Astrocyte (in vitro differentiated cells and primary cell): Measurements from ENCODE around the gene UBE2E2. TPM values are rescaled to one million over a fixed set of nuclear protein-coding genes. Genes with fewer than 3 reads are reported as not detected.
"Not testable (repeated sequence)": the region's sequence is repeated elsewhere in the genome, so short reads cannot be mapped to it uniquely, and the experiment has no call there.

Experiments used
- DNase-seq: peaks from one replicate; pipeline ENCODE4 v3.0.0-alpha.2; 2010; ENCODE audit warnings: low read depth
- FAIRE-seq: peaks from 2 replicates; lab custom pipeline; 2011; peaks lifted over from hg19 to GRCh38; lab: Jason Lieb, UNC
- H2AFZ ChIP-seq: 2 replicates; pipeline ENCODE4 v1.6.0; 2012; ENCODE audit warnings: low read depth, low read length, inconsistent platforms
- H3K27ac ChIP-seq: 2 replicates; pipeline ENCODE4 v1.5.1; 2011; ENCODE audit warnings: low read depth, low read length, inconsistent platforms
- H3K27me3 ChIP-seq: 2 replicates; pipeline ENCODE4 v1.6.0; 2011; ENCODE audit warnings: low read length, inconsistent platforms; ENCODE audit not compliant: insufficient read depth
- H3K36me3 ChIP-seq: 2 replicates; pipeline ENCODE4 v1.5.1; 2011; ENCODE audit warnings: low read length, inconsistent platforms; ENCODE audit not compliant: insufficient read depth
- H3K4me1 ChIP-seq: 2 replicates; pipeline ENCODE4 v1.5.1; 2011; ENCODE audit warnings: low read length, inconsistent platforms; ENCODE audit not compliant: insufficient read depth
- H3K4me2 ChIP-seq: 2 replicates; pipeline ENCODE4 v1.6.0; 2012; ENCODE audit warnings: low read length, inconsistent platforms
- H3K4me3 ChIP-seq: 2 replicates; pipeline ENCODE4 v1.5.1; 2011; ENCODE audit warnings: low read depth, mild to moderate bottlenecking, low read length, inconsistent platforms; ENCODE audit not compliant: insufficient read depth
- H3K79me2 ChIP-seq: 2 replicates; pipeline ENCODE4 v1.6.0; 2012; ENCODE audit warnings: mild to moderate bottlenecking, low read length, inconsistent platforms; ENCODE audit not compliant: insufficient read depth
- H3K9ac ChIP-seq: 2 replicates; pipeline ENCODE4 v1.6.0; 2012; ENCODE audit warnings: mild to moderate bottlenecking, low read length, inconsistent platforms
- H3K9me3 ChIP-seq: 2 replicates; pipeline ENCODE4 v1.5.1; 2012; ENCODE audit warnings: low read depth, mild to moderate bottlenecking, low read length, inconsistent platforms; ENCODE audit not compliant: insufficient read depth
- H4K20me1 ChIP-seq: 2 replicates; pipeline ENCODE4 v1.6.0; 2012; ENCODE audit warnings: low read length, inconsistent platforms; ENCODE audit not compliant: insufficient read depth
- H3K27ac Mint-ChIP-seq: one replicate; pipeline ENCODE4 v1.8.0; 2021; ENCODE audit warnings: mild to moderate bottlenecking, mixed read lengths; ENCODE audit not compliant: unreplicated experiment
- H3K27me3 Mint-ChIP-seq: one replicate; pipeline ENCODE4 v1.8.0; 2021; ENCODE audit warnings: low read depth, mixed read lengths; ENCODE audit not compliant: unreplicated experiment
- H3K36me3 Mint-ChIP-seq: one replicate; pipeline ENCODE4 v1.8.0; 2021; ENCODE audit warnings: low read depth, mixed read lengths; ENCODE audit not compliant: unreplicated experiment
- H3K4me1 Mint-ChIP-seq: one replicate; pipeline ENCODE4 v1.8.0; 2021; ENCODE audit warnings: low read depth, mixed read lengths; ENCODE audit not compliant: unreplicated experiment
- H3K4me3 Mint-ChIP-seq: one replicate; pipeline ENCODE4 v1.8.0; 2021; ENCODE audit warnings: mild to moderate bottlenecking, moderate library complexity, mixed read lengths; ENCODE audit not compliant: unreplicated experiment
- H3K9me3 Mint-ChIP-seq: one replicate; pipeline ENCODE4 v1.8.0; 2021; ENCODE audit warnings: mild to moderate bottlenecking, mixed read lengths; ENCODE audit not compliant: unreplicated experiment
- EZH2 ChIP-seq: IDR thresholded peaks from 2 replicates; pipeline ENCODE4 v1.6.1; 2012; ENCODE audit warnings: mild to moderate bottlenecking, low read length, inconsistent platforms; ENCODE audit not compliant: insufficient read depth
- total RNA-seq: library from RNA; stranded (reverse); gene quantifications from 2 replicates; pipeline ENCODE4 v1.2.1, GENCODE V29; 2021
- TF ChIP-seq, protein P1 (sequence below): IDR thresholded peaks from 2 replicates; pipeline ENCODE4 v1.5.1; 2011; ENCODE audit warnings: low read depth, mild to moderate bottlenecking, inconsistent platforms, low read length, moderate library complexity; ENCODE audit not compliant: insufficient read depth

UBE2E2 gene
- total RNA-seq, 1 donor from 2014 or later, result 89.8 TPM

DNA sequence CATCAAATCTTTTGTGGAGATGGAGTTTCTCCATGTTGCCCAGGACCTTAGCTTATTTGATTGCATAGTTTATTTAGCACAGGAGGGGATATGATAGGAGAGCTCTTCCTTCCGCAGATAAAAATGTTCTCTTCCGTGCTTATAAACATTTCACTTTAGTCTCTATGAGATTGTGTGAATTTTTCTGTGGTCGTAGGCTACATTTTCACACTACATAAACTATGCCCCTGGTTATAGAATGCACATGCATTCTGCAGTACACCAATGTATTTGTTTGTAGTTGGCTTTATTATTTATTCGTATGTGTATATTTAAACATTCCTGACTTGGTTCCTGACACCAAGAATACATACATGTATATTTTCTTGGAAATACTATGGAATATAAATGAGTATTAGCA, 139.2 kb downstream of the UBE2E2 start:
- H3K4me1 Mint-ChIP-seq, result peaks cover 5% of the 10 kb centered on the region
- TF ChIP-seq, protein P1, sequence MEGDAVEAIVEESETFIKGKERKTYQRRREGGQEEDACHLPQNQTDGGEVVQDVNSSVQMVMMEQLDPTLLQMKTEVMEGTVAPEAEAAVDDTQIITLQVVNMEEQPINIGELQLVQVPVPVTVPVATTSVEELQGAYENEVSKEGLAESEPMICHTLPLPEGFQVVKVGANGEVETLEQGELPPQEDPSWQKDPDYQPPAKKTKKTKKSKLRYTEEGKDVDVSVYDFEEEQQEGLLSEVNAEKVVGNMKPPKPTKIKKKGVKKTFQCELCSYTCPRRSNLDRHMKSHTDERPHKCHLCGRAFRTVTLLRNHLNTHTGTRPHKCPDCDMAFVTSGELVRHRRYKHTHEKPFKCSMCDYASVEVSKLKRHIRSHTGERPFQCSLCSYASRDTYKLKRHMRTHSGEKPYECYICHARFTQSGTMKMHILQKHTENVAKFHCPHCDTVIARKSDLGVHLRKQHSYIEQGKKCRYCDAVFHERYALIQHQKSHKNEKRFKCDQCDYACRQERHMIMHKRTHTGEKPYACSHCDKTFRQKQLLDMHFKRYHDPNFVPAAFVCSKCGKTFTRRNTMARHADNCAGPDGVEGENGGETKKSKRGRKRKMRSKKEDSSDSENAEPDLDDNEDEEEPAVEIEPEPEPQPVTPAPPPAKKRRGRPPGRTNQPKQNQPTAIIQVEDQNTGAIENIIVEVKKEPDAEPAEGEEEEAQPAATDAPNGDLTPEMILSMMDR, result no peak
- TF ChIP-seq EZH2, result no peak
- Histone ChIP-seq H2AFZ (no peak overlapping the region), H4K20me1 (peaks cover 11% of the 10 kb centered on the region), H3K4me1 (no peaks in the 10 kb centered on the region), H3K27ac (no peak overlapping the region), H3K36me3 (no peaks in the 10 kb centered on the region), H3K27me3 (no peaks in the 10 kb centered on the region), H3K9me3 (no peaks in the 10 kb centered on the region), H3K9ac (no peak overlapping the region), H3K4me3 (no peak overlapping the region), H3K79me2 (no peaks in the 10 kb centered on the region), H3K4me2 (no peak overlapping the region)
- H3K36me3 Mint-ChIP-seq, result peaks cover 2% of the 10 kb centered on the region
- FAIRE-seq (no peak), DNase-seq (no peak)
- H3K27ac Mint-ChIP-seq, result no peak overlapping the region
- H3K4me3 Mint-ChIP-seq, result no peak overlapping the region
- H3K9me3 Mint-ChIP-seq, result peaks cover 2% of the 10 kb centered on the region
- no peaks in the 10 kb centered on the region for H3K27me3 Mint-ChIP-seq

DNA sequence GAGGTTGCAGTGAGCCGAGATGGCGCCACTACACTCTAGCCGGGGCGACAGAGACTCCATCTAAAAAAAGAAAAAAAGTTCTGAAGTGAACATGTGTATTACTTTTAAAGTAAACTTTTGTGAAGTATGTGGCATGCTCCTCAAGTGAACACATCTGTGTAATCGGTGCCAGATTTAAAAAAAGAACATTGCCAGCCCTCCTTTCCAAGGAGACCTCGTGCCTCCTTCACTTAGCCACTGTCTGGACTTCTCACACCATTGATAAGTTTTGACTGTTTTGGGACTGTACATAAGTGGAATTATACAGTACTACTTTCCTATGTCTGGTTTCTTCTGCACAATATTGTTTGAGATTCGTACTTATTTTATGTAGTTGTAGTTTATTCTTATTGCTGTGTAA, 140.4 kb downstream of the UBE2E2 start:
- DNase-seq, result no peak
- Mint-ChIP-seq H3K36me3 (peaks cover 5% of the 10 kb centered on the region), H3K4me3 (no peak overlapping the region), H3K9me3 (peaks cover 3% of the 10 kb centered on the region), H3K4me1 (no peaks in the 10 kb centered on the region), H3K27me3 (no peaks in the 10 kb centered on the region), H3K27ac (no peak overlapping the region)
- no peak for FAIRE-seq
- Histone ChIP-seq H3K27ac (no peak overlapping the region), H3K27me3 (no peaks in the 10 kb centered on the region), H2AFZ (no peak overlapping the region), H3K4me2 (no peak overlapping the region), H4K20me1 (peaks cover 9% of the 10 kb centered on the region), H3K79me2 (no peaks in the 10 kb centered on the region), H3K9me3 (no peaks in the 10 kb centered on the region), H3K4me1 (no peaks in the 10 kb centered on the region), H3K36me3 (no peaks in the 10 kb centered on the region), H3K4me3 (no peak overlapping the region), H3K9ac (no peak overlapping the region)
- TF ChIP-seq, protein P1, result no peak
- TF ChIP-seq EZH2, result no peak

DNA sequence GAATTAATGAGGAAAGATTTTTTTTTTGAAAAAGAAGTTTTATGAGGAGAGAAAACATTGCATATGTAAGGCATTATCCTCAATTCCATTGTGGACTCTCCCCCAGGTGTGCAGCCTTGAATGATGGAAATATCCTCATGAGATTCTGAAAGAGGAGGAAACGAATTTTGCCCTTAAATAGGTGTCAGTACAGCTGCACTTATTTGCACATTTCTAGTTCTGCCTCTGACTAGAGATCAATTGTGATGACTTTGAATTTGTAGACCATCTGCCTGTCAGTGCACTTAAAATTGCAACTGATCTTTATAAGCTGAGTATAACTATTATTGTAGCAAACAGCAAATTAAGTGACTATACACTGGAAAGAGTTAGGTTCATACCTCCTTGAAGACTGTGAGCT, 141.8 kb downstream of the UBE2E2 start:
- no peak overlapping the region for H3K27ac ChIP-seq
- no peaks in the 10 kb centered on the region for H3K27me3 Mint-ChIP-seq

DNA sequence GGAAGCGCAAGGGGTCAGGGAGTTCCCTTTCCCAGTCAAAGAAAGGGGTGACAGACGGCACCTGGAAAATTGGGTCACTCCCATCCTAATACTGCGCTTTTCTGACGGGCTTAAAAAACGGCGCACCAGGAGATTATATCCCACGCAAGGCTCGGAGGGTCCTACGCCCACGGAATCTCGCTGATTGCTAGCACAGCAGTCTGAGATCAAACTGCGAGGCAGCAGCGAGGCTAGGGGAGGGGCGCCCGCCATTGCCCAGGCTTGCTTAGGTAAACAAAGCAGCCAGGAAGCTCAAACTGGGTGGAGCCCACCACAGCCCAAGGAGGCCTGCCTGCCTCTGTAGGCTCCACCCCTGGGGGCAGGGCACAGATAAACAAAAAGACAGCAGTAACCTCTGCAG, 146.3 kb downstream of the UBE2E2 start:
- H3K27ac Mint-ChIP-seq, H3K4me1 Mint-ChIP-seq, FAIRE-seq, H3K27me3 Mint-ChIP-seq, H3K27me3 ChIP-seq, H2AFZ ChIP-seq, H4K20me1 ChIP-seq, H3K27ac ChIP-seq, H3K79me2 ChIP-seq, H3K9ac ChIP-seq, H3K9me3 ChIP-seq, H3K36me3 ChIP-seq, H3K4me3 Mint-ChIP-seq, H3K4me3 ChIP-seq, DNase-seq, H3K9me3 Mint-ChIP-seq, H3K4me2 ChIP-seq, H3K4me1 ChIP-seq: not testable (repeated sequence)
- H3K36me3 Mint-ChIP-seq, result peaks cover 17% of the 10 kb centered on the region

More for the DNA sequence above, 141.8 kb downstream of the UBE2E2 start:
- Mint-ChIP-seq H3K4me3 (no peak overlapping the region), H3K27ac (no peak overlapping the region), H3K4me1 (no peaks in the 10 kb centered on the region), H3K36me3 (peaks cover 12% of the 10 kb centered on the region), H3K9me3 (peaks cover 3% of the 10 kb centered on the region)
- no peak overlapping the region for H3K9ac ChIP-seq
- no peaks in the 10 kb centered on the region for H3K36me3 ChIP-seq
- H3K79me2 ChIP-seq, result no peaks in the 10 kb centered on the region
- H3K4me2 ChIP-seq, result no peak overlapping the region
- no peak for FAIRE-seq
- TF ChIP-seq EZH2, result no peak
- H3K27me3 ChIP-seq, result no peaks in the 10 kb centered on the region
- no peak for DNase-seq
- no peak overlapping the region for H2AFZ ChIP-seq
- H3K9me3 ChIP-seq, result no peaks in the 10 kb centered on the region
- peaks cover 9% of the 10 kb centered on the region for H4K20me1 ChIP-seq
- no peaks in the 10 kb centered on the region for H3K4me1 ChIP-seq
- no peak overlapping the region for H3K4me3 ChIP-seq
